Cardiac muscle cell (in vitro differentiated cells and primary cell): ENCODE results near the gene CBLB. TPM values are rescaled to one million over a fixed set of nuclear protein-coding genes. Genes with fewer than 3 reads are reported as not detected.

Experiments used
- DNase-seq, 2 donors: peaks; one replicate each; pipeline versions ENCODE4 v3.0.0 to v3.0.0-alpha.2; 2010 to 2017; ENCODE audit warnings: low read depth in 1 of 2, low spot score in 1 of 2
- H3K27ac ChIP-seq: fragments of 200-600 bp; sonication (generic); 2 replicates; pipeline ENCODE4 v1.5.1; 2016
- H3K27me3 ChIP-seq: fragments of 200-600 bp; sonication (generic); 2 replicates; pipeline ENCODE4 v1.6.0; 2016; ENCODE audit warnings: control low read depth
- H3K36me3 ChIP-seq: fragments of 200-600 bp; sonication (generic); 2 replicates; pipeline ENCODE4 v1.5.1; 2016; ENCODE audit warnings: control low read depth
- H3K4me1 ChIP-seq: fragments of 200-600 bp; sonication (generic); 2 replicates; pipeline ENCODE4 v1.8.1; 2017; ENCODE audit warnings: low read depth, mild to moderate bottlenecking, mixed run types
- H3K4me3 ChIP-seq: fragments of 200-600 bp; sonication (generic); 2 replicates; pipeline ENCODE4 v1.5.1; 2016; ENCODE audit warnings: mild to moderate bottlenecking
- H3K9me3 ChIP-seq: fragments of 200-600 bp; sonication (generic); 2 replicates; pipeline ENCODE4 v1.5.1; 2017; ENCODE audit warnings: low read depth, mild to moderate bottlenecking, control low read depth
- polyA plus RNA-seq: library from polyadenylated mRNA; unstranded; fragments of >200 nt; fragmentation: Nextera tagmentation; extraction: Ambion mirVana; gene quantifications from 2 replicates; pipeline ENCODE4 v1.2.1, GENCODE V29; 2016
- total RNA-seq: library from RNA; depleted of rRNA; stranded (reverse); fragments of >200 nt; gene quantifications from 2 replicates; pipeline ENCODE4 v1.2.3, GENCODE V29; 2016
- TF ChIP-seq, protein P1 (sequence below): IDR thresholded peaks from 2 replicates; pipeline ENCODE4 v1.5.1; 2012; ENCODE audit warnings: low read depth, mild to moderate bottlenecking, low read length

The CBLB gene
- total and polyA plus RNA-seq, 2 experiments from 2014 or later = 30.3 to 48.2 TPM

DNA sequence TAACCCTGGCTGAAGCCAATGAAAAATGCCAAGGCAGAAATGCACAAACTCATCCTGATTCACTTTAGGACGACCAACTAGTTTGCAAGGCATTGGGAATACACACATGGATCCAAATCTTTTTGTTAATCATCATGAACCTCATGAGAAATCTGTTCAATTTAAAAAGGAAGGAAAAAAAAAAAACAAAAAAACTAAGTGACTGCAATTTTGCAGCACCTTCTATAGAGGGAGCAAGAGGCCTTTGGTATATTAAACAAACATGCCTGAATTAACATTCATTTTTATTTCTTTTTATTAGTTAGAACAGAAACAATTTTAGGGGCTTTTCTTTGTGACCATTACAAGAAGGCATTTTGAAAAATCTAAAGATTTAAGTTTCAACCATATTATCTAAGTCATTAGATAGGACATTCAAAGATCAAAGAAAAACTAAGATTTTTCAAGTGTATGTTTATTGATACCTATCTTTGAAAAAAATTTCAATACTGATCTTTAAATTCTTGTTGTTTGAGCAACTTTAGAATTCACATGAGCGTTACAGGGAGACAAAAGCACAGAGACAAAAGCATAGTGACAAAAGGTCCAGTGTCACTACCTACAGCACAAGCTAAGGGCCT is 182.4 kb downstream of the CBLB start:
- Histone ChIP-seq H3K4me3 (no peak overlapping the region), H3K27ac (no peak overlapping the region), H3K27me3 (no peaks in the 10 kb centered on the region), H3K36me3 (peaks cover 14% of the 10 kb centered on the region), H3K4me1 (peaks cover 7% of the 10 kb centered on the region), H3K9me3 (no peaks in the 10 kb centered on the region)
- TF ChIP-seq, protein P1, sequence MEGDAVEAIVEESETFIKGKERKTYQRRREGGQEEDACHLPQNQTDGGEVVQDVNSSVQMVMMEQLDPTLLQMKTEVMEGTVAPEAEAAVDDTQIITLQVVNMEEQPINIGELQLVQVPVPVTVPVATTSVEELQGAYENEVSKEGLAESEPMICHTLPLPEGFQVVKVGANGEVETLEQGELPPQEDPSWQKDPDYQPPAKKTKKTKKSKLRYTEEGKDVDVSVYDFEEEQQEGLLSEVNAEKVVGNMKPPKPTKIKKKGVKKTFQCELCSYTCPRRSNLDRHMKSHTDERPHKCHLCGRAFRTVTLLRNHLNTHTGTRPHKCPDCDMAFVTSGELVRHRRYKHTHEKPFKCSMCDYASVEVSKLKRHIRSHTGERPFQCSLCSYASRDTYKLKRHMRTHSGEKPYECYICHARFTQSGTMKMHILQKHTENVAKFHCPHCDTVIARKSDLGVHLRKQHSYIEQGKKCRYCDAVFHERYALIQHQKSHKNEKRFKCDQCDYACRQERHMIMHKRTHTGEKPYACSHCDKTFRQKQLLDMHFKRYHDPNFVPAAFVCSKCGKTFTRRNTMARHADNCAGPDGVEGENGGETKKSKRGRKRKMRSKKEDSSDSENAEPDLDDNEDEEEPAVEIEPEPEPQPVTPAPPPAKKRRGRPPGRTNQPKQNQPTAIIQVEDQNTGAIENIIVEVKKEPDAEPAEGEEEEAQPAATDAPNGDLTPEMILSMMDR = peak; percentile 76
- peak in 1 of 2 donors; percentile 61 for DNase-seq

DNA sequence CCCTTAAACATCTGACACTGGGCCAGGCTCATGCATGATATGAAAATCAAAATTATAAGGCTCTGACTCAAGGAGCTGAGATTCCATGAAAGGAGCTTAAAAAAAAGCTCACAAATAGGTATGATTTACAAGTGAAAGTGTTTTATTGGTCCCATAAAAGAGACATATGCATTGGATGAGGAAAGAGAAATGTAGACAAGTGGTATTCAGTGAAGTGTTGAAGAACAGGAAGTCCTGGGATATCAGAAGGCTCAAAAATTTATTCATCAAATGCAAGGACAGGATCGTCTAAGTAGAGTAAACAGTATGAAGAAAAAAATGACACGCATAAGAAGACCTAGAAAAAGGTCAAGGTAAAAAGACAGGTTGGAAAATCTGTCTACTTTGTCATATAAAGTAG is 188.9 kb downstream of the CBLB start:
- Histone ChIP-seq H3K4me1 (peaks cover 5% of the 10 kb centered on the region), H3K27ac (no peak overlapping the region), H3K36me3 (peaks cover 25% of the 10 kb centered on the region), H3K9me3 (no peaks in the 10 kb centered on the region), H3K4me3 (no peak overlapping the region), H3K27me3 (no peaks in the 10 kb centered on the region)
- TF ChIP-seq, protein P1 = no peak
- DNase-seq = no peak

DNA sequence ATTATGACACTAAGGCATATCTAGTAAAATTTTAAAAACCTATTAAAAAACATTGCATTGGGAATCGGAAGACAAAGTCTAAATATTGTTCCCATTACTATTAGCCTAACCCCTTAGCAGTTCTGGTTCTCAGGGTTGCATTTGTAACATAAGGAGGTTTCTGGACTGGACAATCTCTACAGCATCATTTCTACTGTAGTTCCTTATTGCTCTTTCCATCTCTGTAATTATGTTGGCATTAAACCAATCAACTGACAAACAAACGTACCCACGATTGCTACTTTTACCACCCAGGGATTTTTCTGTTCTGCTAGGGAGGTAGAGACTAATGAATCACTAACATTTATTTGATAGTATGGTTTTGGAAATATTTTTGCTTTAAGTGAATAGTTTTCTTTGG is 190.8 kb downstream of the CBLB start:
- no peaks in the 10 kb centered on the region for H3K27me3 ChIP-seq
- DNase-seq = no peak
- no peaks in the 10 kb centered on the region for H3K9me3 ChIP-seq
- H3K36me3 ChIP-seq = peaks cover 22% of the 10 kb centered on the region
- peaks cover 15% of the 10 kb centered on the region for H3K4me1 ChIP-seq
- TF ChIP-seq, protein P1 = no peak
- H3K27ac ChIP-seq = no peak overlapping the region
- no peak overlapping the region for H3K4me3 ChIP-seq

DNA sequence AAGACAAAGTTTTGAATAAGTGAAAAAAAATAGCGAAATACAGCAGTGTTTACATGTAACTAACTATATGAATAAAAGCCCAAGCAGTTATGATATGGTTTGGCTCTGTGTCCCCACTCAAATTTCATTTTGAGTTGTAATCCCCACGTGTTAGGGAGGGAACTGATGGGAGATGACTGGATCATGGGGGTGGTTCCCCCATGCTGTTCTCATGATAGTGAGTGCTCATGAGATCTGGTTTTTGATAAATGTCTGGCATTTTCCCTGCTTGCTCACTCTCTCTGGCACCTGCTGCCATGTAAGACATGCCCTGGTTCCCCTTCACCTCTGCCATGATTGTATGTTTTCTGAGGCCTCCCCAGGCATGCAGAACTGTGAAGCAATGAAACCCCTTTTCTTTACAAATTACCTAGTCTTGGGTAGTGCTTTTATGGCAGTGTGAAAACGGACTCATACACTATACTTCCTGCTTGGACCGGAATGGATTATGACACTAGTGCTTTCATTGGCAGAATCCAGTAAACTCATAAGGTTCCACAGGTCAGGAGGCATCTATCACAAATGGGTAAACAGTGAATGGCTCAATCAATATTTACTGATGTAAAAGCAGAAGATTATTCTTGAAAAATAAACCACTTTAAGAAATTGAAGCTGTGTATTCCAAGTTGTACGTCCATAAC is 192.1 kb downstream of the CBLB start:
- H3K4me1 ChIP-seq = peaks cover 15% of the 10 kb centered on the region
- peaks cover 23% of the 10 kb centered on the region for H3K36me3 ChIP-seq
- DNase-seq = no peak
- no peaks in the 10 kb centered on the region for H3K27me3 ChIP-seq
- H3K27ac ChIP-seq = no peak overlapping the region
- H3K4me3 ChIP-seq = no peak overlapping the region
- H3K9me3 ChIP-seq = no peaks in the 10 kb centered on the region
- TF ChIP-seq, protein P1 = no peak

DNA sequence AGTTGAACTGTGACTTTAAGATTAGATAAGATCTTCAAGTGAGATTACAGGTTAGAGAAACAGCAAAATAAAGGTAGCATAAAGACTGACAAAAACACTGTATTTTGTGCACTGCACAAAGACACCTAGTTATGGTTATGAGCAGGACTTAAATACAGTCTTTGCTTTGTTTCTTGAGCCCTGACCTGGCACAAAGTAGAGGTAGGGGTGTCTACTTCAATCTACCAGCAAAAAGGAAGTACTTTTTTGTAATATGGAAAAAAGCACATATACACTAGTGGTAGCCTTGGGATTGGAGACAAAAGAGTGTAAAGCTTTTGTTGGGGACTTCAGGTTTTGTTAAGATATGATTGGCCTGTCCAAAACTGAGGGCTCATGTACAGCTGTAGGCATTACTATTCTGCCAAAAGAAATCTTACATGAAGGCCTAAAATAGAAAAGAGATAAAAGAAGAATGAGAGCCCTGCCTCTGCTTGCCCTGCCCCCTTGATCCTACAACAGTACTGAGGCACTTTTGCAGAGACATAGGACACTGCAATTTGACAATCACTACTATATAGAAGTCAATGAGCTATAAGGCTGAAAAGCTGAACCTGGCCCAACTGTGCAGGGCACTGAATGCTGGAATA is 194.3 kb downstream of the CBLB start:
- Histone ChIP-seq H3K27ac (peak overlapping the region; percentile 83), H3K9me3 (no peaks in the 10 kb centered on the region), H3K36me3 (peaks cover 28% of the 10 kb centered on the region), H3K4me1 (peaks cover 15% of the 10 kb centered on the region), H3K27me3 (no peaks in the 10 kb centered on the region), H3K4me3 (no peak overlapping the region)
- TF ChIP-seq, protein P1 = no peak
- DNase-seq = peak; percentile 15 to 51
